HepG2 (cell line): Measurements from ENCODE around the gene DNAAF3. TPM values are rescaled to one million over a fixed set of nuclear protein-coding genes. Genes with fewer than 3 reads are reported as not detected.
A peak's percentile ranks its signal among the peaks of the same experiment; 100 is the strongest.
"Not testable (repeated sequence)": the region's sequence is repeated elsewhere in the genome, so short reads cannot be mapped to it uniquely, and the experiment has no call there.

Experiments
- ATAC-seq: fragments of 200-7000 bp; cut with Tn5 transposase; 3 replicates; pipeline ENCODE4 v1.9.1; 2020; ENCODE audit warnings: mild to moderate bottlenecking, moderate library complexity
- BruUV-seq: library from RNA; stranded (reverse); fragments of 400-500 nt; replicated peaks from 2 replicates; lab custom pipeline; 2021; lab: Mats Ljungman, UMichigan
- CTCF ChIA-PET: fragments of 300-600 bp; formaldehyde crosslinking; extraction: SDS; loops from one replicate; lab custom pipeline; 2021; ENCODE audit warnings: low total read pairs, inconsistent platforms, low intra/inter-chr PET ratio; lab: Yijun Ruan, JAX
- POLR2A ChIA-PET: fragments of 350-600 bp; sonication (Branson Sonifier 250); formaldehyde crosslinking; loops from one replicate; lab custom pipeline; 2020; ENCODE audit warnings: antibody characterized with exemption, inconsistent platforms; lab: Yijun Ruan, JAX
- DNase-seq: peaks from one replicate; pipeline ENCODE4 v3.0.0-alpha.2; 2015; ENCODE audit warnings: low spot score
- FAIRE-seq: peaks from 3 replicates; lab custom pipeline; 2011; peaks lifted over from hg19 to GRCh38; lab: Jason Lieb, UNC
- H2AFZ ChIP-seq: one replicate; pipeline ENCODE4 v1.6.1; 2011; ENCODE audit warnings: low read length, inconsistent platforms
- H3K27ac ChIP-seq: fragments of 300-600 bp; 3 replicates; pipeline ENCODE4 v1.8.0; 2011; ENCODE audit warnings: mixed run types, mild to moderate bottlenecking, mixed read lengths, low read length, inconsistent platforms; ENCODE audit not compliant: insufficient read depth; ENCODE audit errors: extremely low read length
- H3K27me3 ChIP-seq, 2 experiments: fragments of 200-600 bp in 1 of 2; 2 replicates in 1 of 2; 3 replicates in 1 of 2; pipeline versions ENCODE4 v1.6.0 to v1.8.0; 2011; ENCODE audit warnings: low read length in 2 of 2, mild to moderate bottlenecking in 2 of 2, moderate library complexity in 2 of 2, inconsistent platforms in 1 of 2; ENCODE audit not compliant: insufficient read depth in 2 of 2, control insufficient read depth in 1 of 2
- H3K36me3 ChIP-seq, 2 experiments: fragments of 200-600 bp in 1 of 2; replicated peaks in 1 of 2; 2 replicates in 1 of 2; 3 replicates in 1 of 2; pipeline versions ENCODE4 v1.5.1 to v1.8.0; 2011; ENCODE audit warnings: low read length in 2 of 2, inconsistent platforms in 1 of 2; ENCODE audit not compliant: insufficient read depth in 2 of 2, control insufficient read depth in 1 of 2
- H3K4me1 ChIP-seq: 2 replicates; pipeline ENCODE4 v1.5.1; 2012; ENCODE audit warnings: low read length, inconsistent platforms; ENCODE audit not compliant: insufficient read depth
- H3K4me2 ChIP-seq: 2 replicates; pipeline ENCODE4 v1.6.0; 2011; ENCODE audit warnings: low read depth, low read length, inconsistent platforms
- H3K4me3 ChIP-seq, 3 experiments: fragments of 200-600 bp in 1 of 3; sonication (generic), shearing (Covaris generic) in 1 of 3; replicated peaks in 1 of 3; 2 replicates each; pipeline ENCODE4 v1.5.1; 2011 to 2016; ENCODE audit warnings: low read length in 3 of 3, inconsistent platforms in 2 of 3, low read depth in 2 of 3, mild to moderate bottlenecking in 2 of 3, control low read depth in 1 of 3, mixed read lengths in 1 of 3; ENCODE audit not compliant: insufficient read depth in 1 of 3
- H3K79me2 ChIP-seq: one replicate; pipeline ENCODE4 v1.6.1; 2011; ENCODE audit warnings: low read length, inconsistent platforms; ENCODE audit not compliant: insufficient read depth
- H3K9ac ChIP-seq: 2 replicates; pipeline ENCODE4 v1.6.0; 2011; ENCODE audit warnings: mild to moderate bottlenecking, low read depth, low read length, inconsistent platforms; ENCODE audit not compliant: insufficient read depth
- H3K9me3 ChIP-seq: 2 replicates; pipeline ENCODE4 v1.5.1; 2012; ENCODE audit warnings: mild to moderate bottlenecking, low read length
- H4K20me1 ChIP-seq: 2 replicates; pipeline ENCODE4 v1.6.0; 2011; ENCODE audit warnings: inconsistent platforms, mild to moderate bottlenecking, low read length, moderate library complexity; ENCODE audit not compliant: insufficient read depth
- ATAD3A ChIP-seq: sonication (generic); formaldehyde crosslinking; IDR thresholded peaks from 2 replicates; pipeline ENCODE4 v1.4.0; 2020; ENCODE audit warnings: missing genetic modification reagents
- JUN ChIP-seq: sonication (generic); formaldehyde crosslinking; IDR thresholded peaks from 2 replicates; pipeline ENCODE4 v1.4.0; 2020; ENCODE audit warnings: mild to moderate bottlenecking, missing genetic modification reagents
- NFE2L1 ChIP-seq: sonication (generic); formaldehyde crosslinking; IDR thresholded peaks from 2 replicates; pipeline ENCODE4 v1.4.0; 2020; ENCODE audit warnings: missing genetic modification reagents, mild to moderate bottlenecking, borderline replicate concordance
- RBAK ChIP-seq: sonication (generic); formaldehyde crosslinking; IDR thresholded peaks from 2 replicates; pipeline ENCODE4 v1.5.1; 2020; ENCODE audit warnings: mild to moderate bottlenecking, missing genetic modification reagents
- REXO4 ChIP-seq: sonication (generic); formaldehyde crosslinking; IDR thresholded peaks from 2 replicates; pipeline ENCODE4 v1.8.0; 2022; ENCODE audit warnings: missing genetic modification reagents, mild to moderate bottlenecking, borderline replicate concordance
- SRSF4 ChIP-seq: fragments of 200-400 bp; formaldehyde crosslinking; IDR thresholded peaks from one replicate; pipeline ENCODE4 v1.6.1; 2018; ENCODE audit warnings: mild to moderate bottlenecking, low read depth, low read length, moderate library complexity; ENCODE audit not compliant: poor library complexity, severe bottlenecking
- TBX2 ChIP-seq: sonication (generic); formaldehyde crosslinking; IDR thresholded peaks from 2 replicates; pipeline ENCODE4 v1.5.0; 2020; ENCODE audit warnings: missing genetic modification reagents, mild to moderate bottlenecking, borderline replicate concordance
- ZFX ChIP-seq: sonication (generic); formaldehyde crosslinking; IDR thresholded peaks from 2 replicates; pipeline ENCODE4 v1.4.0; 2020; ENCODE audit warnings: mild to moderate bottlenecking, low read depth, missing genetic modification reagents, moderate library complexity
- ZKSCAN5 ChIP-seq: sonication (generic); formaldehyde crosslinking; IDR thresholded peaks from 2 replicates; pipeline ENCODE4 v1.5.1; 2020; ENCODE audit warnings: mild to moderate bottlenecking, missing genetic modification reagents
- ZNF263 ChIP-seq: sonication (generic); formaldehyde crosslinking; IDR thresholded peaks from 2 replicates; pipeline ENCODE4 v1.4.0; 2020; ENCODE audit warnings: missing genetic modification reagents
- ZNF557 ChIP-seq: sonication (generic); formaldehyde crosslinking; IDR thresholded peaks from 2 replicates; pipeline ENCODE4 v1.4.0; 2020; ENCODE audit warnings: missing genetic modification reagents
- ZNF724P ChIP-seq: sonication (generic); formaldehyde crosslinking; IDR thresholded peaks from 2 replicates; pipeline ENCODE4 v1.8.0; 2022; ENCODE audit warnings: missing genetic modification reagents, borderline replicate concordance
- ZSCAN22 ChIP-seq: sonication (generic); formaldehyde crosslinking; IDR thresholded peaks from 2 replicates; pipeline ENCODE4 v1.4.0; 2020; ENCODE audit warnings: mild to moderate bottlenecking, missing genetic modification reagents
- WGBS: methylation state at CpG from one replicate; pipeline ENCODE4 v1.1.6; 2017; ENCODE audit warnings: low lambda C conversion rate; 5-methylcytosine and 5-hydroxymethylcytosine counted together
- in situ Hi-C: cut with HindIII; loops from 2 replicates; pipeline ENCODE4 v1.10.0; 2017; ENCODE audit warnings: low pct_unique_long_range_greater_than_20kb; ENCODE audit not compliant: extremely low pct_ligation_motif_present
- intact Hi-C: fragments of 100-400 bp; cut with micrococcal nuclease; formaldehyde crosslinking; loops from one replicate; pipeline ENCODE4 v1.10.0; 2022; ENCODE audit not compliant: unreplicated experiment
- polyA plus RNA-seq, 8 experiments: library from polyadenylated mRNA; depleted of rRNA in 3 of 8; stranded (reverse) in 7 of 8; unstranded in 1 of 8; fragments of >200 nt; fragmentation: Illumina TruSeq in 4 of 8; extraction: Trizol in 4 of 8; gene quantifications; 2 replicates each; pipeline versions ENCODE4 v1.2.1 to v1.2.3, GENCODE V29; 2011 to 2016; ENCODE audit warnings: low read depth in 4 of 8, missing spikeins in 1 of 8, mixed read lengths in 1 of 8; ENCODE audit not compliant: insufficient read depth in 1 of 8
- total RNA-seq, 5 experiments: library from RNA; depleted of rRNA; stranded (reverse); fragments of >200 nt; fragmentation: Illumina TruSeq; extraction: Trizol; gene quantifications; 2 replicates each; pipeline ENCODE4 v1.2.3, GENCODE V29; 2016; ENCODE audit warnings: low read depth in 1 of 5
- TF ChIP-seq, protein P1 (sequence below): sonication (generic); formaldehyde crosslinking; conservative IDR thresholded peaks from 2 replicates; pipeline ENCODE4 v1.4.0; 2020; ENCODE audit warnings: missing genetic modification reagents
- TF ChIP-seq, protein P2 (sequence below): sonication (generic); formaldehyde crosslinking; IDR thresholded peaks from 2 replicates; pipeline ENCODE4 v1.8.0; 2022; ENCODE audit warnings: missing genetic modification reagents, low read depth, mild to moderate bottlenecking, borderline replicate concordance

Gene DNAAF3
- total and polyA plus RNA-seq, 2 of the 13 experiments (the other 11 are each of a cell fraction or from before 2014, with no cell fraction given) = 0.30 to 0.40 TPM

DNA sequence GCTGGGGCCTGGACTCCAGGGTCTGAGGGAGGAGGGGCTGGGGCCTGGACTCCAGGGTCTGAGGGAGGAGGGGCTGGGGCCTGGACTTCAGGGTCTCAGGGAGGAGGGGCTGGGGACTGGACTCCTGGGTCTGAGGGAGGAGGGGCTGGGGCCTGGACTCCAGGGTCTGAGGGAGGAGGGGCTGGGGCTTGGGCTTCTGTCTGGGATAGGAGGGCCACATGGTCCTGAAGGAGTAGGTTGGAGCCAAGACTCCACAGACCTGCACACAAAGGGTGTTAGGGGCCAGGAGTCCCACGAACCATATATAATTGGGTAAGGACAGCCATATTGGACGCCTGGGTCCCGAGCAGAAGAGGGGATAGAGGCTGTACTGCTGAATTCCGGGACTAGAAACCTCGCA is 10.6 kb downstream of the DNAAF3 start:
- FAIRE-seq, in situ Hi-C loops, H3K36me3 ChIP-seq, DNase-seq, intact Hi-C loops, H2AFZ ChIP-seq, BruUV-seq, H3K27ac ChIP-seq, H3K9me3 ChIP-seq, CTCF ChIA-PET, H3K79me2 ChIP-seq, H4K20me1 ChIP-seq: not testable (repeated sequence)
- H3K27me3 ChIP-seq = peaks cover 0 to 24% of the 10 kb centered on the region in 2 experiments; a peak in 2 of 5 replicates
- peak overlapping the region; percentile 74 for H3K4me2 ChIP-seq
- H3K4me3 ChIP-seq = peak overlapping the region; percentile 45 to 71 (median 51); a peak in 5 of 6 replicates
- H3K9ac ChIP-seq = peak overlapping the region; percentile 46; the same call in 1 of the 2 replicates
- WGBS = 0% methylated on average over 3 of the region's 5 CpGs
- peak; percentile 17; the same call in 1 of the 2 replicates for TF ChIP-seq ZFX (CRISPR knock-in tag)
- TF ChIP-seq ZSCAN22 (CRISPR knock-in tag) = peak; percentile 93
- TF ChIP-seq ZNF263 = 0 out of 2 replicates have a peak, but pooled peaks have one; percentile 8
- POLR2A ChIA-PET = interaction anchor here (1.1 to 1.2 kb wide), 2 partner anchors 103 to 183 kb away, joined by 4 read pairs; partner anchors contain the start of gene PPP6R1
- ATAC-seq = 0 out of 3 replicates have a peak, but pooled peaks have one; percentile 5
- H3K4me1 ChIP-seq = peaks cover 20% of the 10 kb centered on the region

DNA sequence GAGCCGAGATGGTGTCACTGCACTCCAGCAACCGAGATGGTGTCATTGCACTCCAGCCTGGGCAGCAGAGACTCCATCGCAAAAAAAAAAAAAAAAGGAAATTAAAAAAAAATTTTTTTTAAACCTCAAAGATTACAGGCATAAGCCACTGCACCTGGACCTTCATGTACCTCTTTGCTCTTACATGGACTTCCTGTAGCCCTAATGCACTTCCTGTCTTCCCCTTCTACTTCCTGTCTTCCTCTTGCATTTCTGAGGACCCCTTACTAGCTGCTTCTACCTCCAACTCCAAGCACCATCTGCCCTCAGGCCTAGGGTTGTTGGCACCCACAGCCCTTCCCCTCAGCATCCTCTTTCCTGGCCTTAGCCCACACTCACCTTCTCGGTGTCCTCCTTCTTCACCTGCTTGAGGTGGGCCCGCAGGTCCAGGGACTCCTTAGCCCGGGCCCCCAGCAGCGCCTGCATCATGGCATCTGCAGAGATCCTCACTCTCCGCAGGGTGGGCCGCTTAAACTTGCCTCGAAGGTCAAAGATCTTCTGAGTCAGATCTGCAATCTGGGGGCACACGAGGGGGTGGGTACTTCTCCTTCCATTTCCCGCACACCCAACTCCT is 12.7 kb downstream of the DNAAF3 start:
- no peak overlapping the region for H3K27ac ChIP-seq
- BruUV-seq = no TSS peak
- no peak overlapping the region for H2AFZ ChIP-seq
- no peak for DNase-seq
- H3K4me1 ChIP-seq = peaks cover 17% of the 10 kb centered on the region
- in situ Hi-C loops = no loop called here
- no peaks in the 10 kb centered on the region for H3K36me3 ChIP-seq
- 56% methylated on average over 12 of the region's 12 CpGs for WGBS
- FAIRE-seq = no peak
- H3K4me3 ChIP-seq = no peak overlapping the region
- ChIA-PET POLR2A (no interaction called here), CTCF (no interaction called here)
- no peak for ATAC-seq
- intact Hi-C loops = no loop called here
- H3K27me3 ChIP-seq = peaks cover 0 to 12% of the 10 kb centered on the region in 2 experiments; a peak in 2 of 5 replicates
- no peak overlapping the region for H3K9ac ChIP-seq
- no peak overlapping the region for H3K4me2 ChIP-seq
- TF ChIP-seq REXO4 (no peak), ZNF557 (CRISPR knock-in tag) (no peak), TBX2 (no peak), ZKSCAN5 (CRISPR knock-in tag) (no peak), SRSF4 (no peak), ATAD3A (no peak), RBAK (CRISPR knock-in tag) (no peak), JUN (CRISPR knock-in tag) (no peak), NFE2L1 (no peak), ZNF724P (CRISPR knock-in tag) (no peak)
- TF ChIP-seq, protein P1, sequence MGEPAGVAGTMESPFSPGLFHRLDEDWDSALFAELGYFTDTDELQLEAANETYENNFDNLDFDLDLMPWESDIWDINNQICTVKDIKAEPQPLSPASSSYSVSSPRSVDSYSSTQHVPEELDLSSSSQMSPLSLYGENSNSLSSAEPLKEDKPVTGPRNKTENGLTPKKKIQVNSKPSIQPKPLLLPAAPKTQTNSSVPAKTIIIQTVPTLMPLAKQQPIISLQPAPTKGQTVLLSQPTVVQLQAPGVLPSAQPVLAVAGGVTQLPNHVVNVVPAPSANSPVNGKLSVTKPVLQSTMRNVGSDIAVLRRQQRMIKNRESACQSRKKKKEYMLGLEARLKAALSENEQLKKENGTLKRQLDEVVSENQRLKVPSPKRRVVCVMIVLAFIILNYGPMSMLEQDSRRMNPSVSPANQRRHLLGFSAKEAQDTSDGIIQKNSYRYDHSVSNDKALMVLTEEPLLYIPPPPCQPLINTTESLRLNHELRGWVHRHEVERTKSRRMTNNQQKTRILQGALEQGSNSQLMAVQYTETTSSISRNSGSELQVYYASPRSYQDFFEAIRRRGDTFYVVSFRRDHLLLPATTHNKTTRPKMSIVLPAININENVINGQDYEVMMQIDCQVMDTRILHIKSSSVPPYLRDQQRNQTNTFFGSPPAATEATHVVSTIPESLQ = no peak
- TF ChIP-seq, protein P2, sequence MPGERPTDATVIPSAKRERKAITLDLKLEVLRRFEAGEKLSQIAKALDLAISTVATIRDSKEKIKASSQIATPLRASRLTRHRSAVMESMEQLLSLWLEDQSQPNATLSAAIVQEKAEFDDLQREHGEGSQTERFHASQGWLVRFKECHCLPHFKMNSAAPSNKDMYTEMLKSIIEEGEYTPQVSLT (CRISPR knock-in tag) = no peak
- H4K20me1 ChIP-seq = no peaks in the 10 kb centered on the region
- H3K9me3 ChIP-seq = peaks cover 8% of the 10 kb centered on the region
- H3K79me2 ChIP-seq = no peaks in the 10 kb centered on the region
